Cardiac fibroblast (primary cell): ENCODE results near the gene RLBP1.

Experiments used
- DNase-seq, 2 donors: peaks; one replicate each; pipeline versions ENCODE4 v3.0.0 to v3.0.0-alpha.2; 2010; ENCODE audit warnings: low read depth in 2 of 2
- H3K4me3 ChIP-seq, 2 donors: replicated peaks in 1 of 2; 1 replicate in 1 of 2; 2 replicates in 1 of 2; pipeline ENCODE4 v1.5.1; 2011; ENCODE audit warnings: low read depth in 2 of 2, low read length in 2 of 2, mild to moderate bottlenecking in 2 of 2, moderate library complexity in 1 of 2
- TF ChIP-seq, protein P1 (sequence below): IDR thresholded peaks from one replicate; pipeline ENCODE4 v1.5.1; 2011; ENCODE audit warnings: low read depth, mild to moderate bottlenecking, low read length, inconsistent platforms

RLBP1 gene

DNA sequence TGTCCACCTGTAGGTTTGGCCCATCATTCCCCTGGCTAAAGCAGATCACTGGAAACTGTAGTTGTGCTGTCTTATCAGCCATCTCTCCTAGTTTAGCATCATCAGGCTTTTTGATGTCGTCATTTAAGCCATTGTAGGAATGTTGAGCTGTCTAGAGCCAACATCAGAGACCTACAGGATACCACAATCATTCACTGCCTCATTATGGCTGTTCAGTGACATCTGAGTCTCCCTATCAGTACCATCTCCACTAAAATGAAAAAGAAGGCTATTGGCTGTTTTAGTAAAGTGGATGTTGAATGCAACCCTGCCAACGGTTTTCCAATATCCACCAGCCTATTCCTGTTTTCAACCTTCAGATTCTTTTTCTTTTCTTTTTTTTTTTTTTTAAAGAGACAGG lies 29.2 kb downstream of the RLBP1 start:
- no peak for DNase-seq
- TF ChIP-seq, protein P1, sequence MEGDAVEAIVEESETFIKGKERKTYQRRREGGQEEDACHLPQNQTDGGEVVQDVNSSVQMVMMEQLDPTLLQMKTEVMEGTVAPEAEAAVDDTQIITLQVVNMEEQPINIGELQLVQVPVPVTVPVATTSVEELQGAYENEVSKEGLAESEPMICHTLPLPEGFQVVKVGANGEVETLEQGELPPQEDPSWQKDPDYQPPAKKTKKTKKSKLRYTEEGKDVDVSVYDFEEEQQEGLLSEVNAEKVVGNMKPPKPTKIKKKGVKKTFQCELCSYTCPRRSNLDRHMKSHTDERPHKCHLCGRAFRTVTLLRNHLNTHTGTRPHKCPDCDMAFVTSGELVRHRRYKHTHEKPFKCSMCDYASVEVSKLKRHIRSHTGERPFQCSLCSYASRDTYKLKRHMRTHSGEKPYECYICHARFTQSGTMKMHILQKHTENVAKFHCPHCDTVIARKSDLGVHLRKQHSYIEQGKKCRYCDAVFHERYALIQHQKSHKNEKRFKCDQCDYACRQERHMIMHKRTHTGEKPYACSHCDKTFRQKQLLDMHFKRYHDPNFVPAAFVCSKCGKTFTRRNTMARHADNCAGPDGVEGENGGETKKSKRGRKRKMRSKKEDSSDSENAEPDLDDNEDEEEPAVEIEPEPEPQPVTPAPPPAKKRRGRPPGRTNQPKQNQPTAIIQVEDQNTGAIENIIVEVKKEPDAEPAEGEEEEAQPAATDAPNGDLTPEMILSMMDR = no peak
- no peak overlapping the region for H3K4me3 ChIP-seq

DNA sequence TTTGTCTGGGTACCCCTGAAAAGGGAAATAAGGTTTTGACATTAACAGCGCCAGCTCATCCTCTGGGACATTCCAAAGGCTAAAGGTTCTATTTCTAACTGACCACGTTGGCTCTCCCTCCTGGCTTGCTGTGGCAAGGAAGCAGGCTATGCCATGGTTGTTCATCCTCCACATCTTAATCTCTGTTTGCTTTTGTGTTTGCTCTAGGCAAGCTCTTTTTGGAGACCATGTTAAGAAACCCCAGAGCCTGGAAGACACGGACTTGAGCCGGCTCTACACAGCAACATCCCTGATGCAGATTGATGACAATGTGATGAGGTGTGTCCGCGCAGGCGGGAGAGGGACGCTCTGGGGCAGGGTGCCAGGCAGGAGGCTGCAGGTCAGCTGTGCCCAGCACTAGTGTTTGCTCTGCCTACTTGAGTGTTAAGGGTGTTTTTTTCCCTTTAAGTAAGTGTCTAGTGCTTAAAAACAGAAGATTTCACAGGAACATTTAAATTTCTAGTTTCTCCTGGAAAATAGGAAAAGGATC lies 33.3 kb downstream of the RLBP1 start:
- DNase-seq = no peak
- H3K4me3 ChIP-seq = no peak overlapping the region
- TF ChIP-seq, protein P1 = no peak

DNA sequence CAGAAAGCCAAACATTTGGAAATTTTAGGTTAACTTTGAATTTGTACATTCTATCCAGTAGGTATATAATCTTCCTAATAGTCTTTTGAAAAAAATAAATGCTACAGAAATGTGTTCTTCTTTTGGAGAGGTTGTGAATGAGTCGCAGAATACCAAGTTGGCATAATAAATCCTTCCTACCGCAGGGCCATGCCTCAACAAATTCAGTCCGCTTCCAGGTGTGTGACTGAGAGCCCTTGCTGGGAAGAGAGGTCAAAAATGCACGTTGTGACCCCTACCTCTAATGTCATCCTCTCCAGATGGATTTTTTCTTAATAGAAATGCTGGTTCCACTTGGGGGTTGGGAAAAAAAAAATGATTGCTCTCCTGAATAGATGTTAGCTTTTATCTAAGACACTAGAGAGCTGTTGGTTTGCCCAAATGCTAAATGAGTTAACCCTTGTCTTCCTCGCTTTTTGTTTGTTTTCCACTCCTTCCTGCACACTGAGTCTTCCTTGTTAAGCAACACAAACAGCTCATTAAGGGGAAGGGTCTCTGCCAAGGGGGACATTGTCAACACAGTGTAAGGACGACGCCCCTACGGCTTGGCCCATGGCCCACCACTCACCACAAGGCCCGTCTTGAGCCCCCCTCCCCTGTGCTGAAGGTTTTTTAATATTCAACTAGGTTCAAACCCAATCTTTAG lies 33.9 kb downstream of the RLBP1 start:
- H3K4me3 ChIP-seq = no peak overlapping the region
- DNase-seq = no peak
- TF ChIP-seq, protein P1 = no peak

DNA sequence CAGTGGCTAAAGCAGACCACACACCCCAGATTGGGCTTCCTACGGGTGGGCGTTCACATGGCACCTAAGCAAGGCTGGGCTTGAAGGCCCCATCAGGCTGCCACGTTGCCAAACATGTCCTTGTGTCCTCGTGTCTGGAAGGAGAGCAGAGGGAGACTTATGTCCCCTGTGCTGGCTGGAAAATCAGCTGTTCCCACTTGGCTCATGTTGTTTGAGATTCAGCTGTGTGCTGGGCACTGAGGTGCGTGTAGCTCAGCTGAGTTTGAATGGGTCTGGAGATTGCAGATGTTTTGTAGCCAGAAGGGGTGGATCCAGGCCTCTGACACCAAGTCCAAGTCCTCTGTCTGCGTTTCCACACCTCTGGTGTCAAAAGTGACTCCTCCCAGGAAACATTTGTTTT lies 34.6 kb downstream of the RLBP1 start:
- TF ChIP-seq, protein P1 = no peak
- no peak for DNase-seq
- H3K4me3 ChIP-seq = no peak overlapping the region

- no peak overlapping the region for H3K4me3 ChIP-seq
- TF ChIP-seq, protein P1 = no peak
- no peak for DNase-seq
Measured at GRCh38 chr15:89184886-89185526, 36.4 kb downstream of the RLBP1 start.

DNA sequence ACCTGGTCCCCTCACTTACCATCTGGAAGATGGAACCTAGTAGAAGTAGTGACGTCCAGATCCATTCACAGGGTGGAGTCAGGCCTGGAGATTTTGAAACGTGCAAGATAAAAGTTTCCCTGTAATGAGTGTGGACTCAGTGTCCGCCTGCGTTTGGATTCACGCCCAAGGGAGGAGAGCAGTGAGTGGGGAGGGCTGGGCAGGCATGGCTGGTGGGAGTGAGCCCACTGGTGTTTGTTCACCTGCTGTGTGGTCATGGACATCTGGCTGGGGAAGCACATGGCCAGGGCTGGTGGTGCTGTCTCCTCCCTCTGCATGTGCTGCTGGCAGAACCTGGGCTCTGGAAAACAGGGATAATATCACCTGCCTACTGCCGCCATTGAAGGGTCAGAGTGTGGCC lies 37.0 kb downstream of the RLBP1 start:
- H3K4me3 ChIP-seq = no peak overlapping the region
- TF ChIP-seq, protein P1 = no peak
- DNase-seq = no peak
